Peyer's patch (tissue), 4 donors: Measurements from ENCODE around the gene CAMKK1. TPM values are rescaled to one million over a fixed set of nuclear protein-coding genes. Genes with fewer than 3 reads are reported as not detected.

ENCODE experiments used
- DNase-seq, 3 donors: peaks; one replicate each; pipeline ENCODE4 v3.0.0-alpha.2; 2017 to 2019
- H3K27ac ChIP-seq, 4 donors: fragments of 200-600 bp; sonication (generic); one replicate each; pipeline ENCODE4 v1.5.1; 2016 to 2019
- H3K27me3 ChIP-seq, 2 donors: fragments of 200-600 bp; sonication (generic); one replicate each; pipeline ENCODE4 v1.5.1; 2019
- H3K36me3 ChIP-seq, 3 donors: fragments of 200-600 bp; sonication (generic); one replicate each; pipeline ENCODE4 v1.5.1; 2016 to 2019
- H3K4me1 ChIP-seq, 4 donors: fragments of 200-600 bp; sonication (generic); one replicate each; pipeline ENCODE4 v1.5.1; 2016 to 2019
- H3K4me3 ChIP-seq, 4 donors: fragments of 200-600 bp; sonication (generic); 1 replicate in 3 of 4; 2 replicates in 1 of 4; pipeline ENCODE4 v1.5.1; 2016 to 2019; ENCODE audit warnings: mild to moderate bottlenecking in 1 of 4
- H3K9me3 ChIP-seq, 4 donors: fragments of 200-600 bp; sonication (generic); one replicate each; pipeline ENCODE4 v1.5.1; 2016 to 2019; ENCODE audit warnings: mild to moderate bottlenecking in 1 of 4
- CTCF ChIP-seq, 6 experiments: fragments of 450-650 bp in 4 of 6; fragments of 200-600 bp in 2 of 6; sonication (generic) in 1 of 6; IDR thresholded peaks; one replicate each; pipeline ENCODE4 v1.5.1; 2017 to 2019; ENCODE audit warnings: antibody characterized with exemption in 6 of 6, mild to moderate bottlenecking in 3 of 6, moderate library complexity in 1 of 6
- POLR2A ChIP-seq, 2 donors: fragments of 450-650 bp; IDR thresholded peaks; one replicate each; pipeline ENCODE4 v1.5.1; 2017; ENCODE audit warnings: antibody characterized with exemption in 2 of 2, mild to moderate bottlenecking in 2 of 2, moderate library complexity in 2 of 2
- total RNA-seq, 4 donors: library from RNA; depleted of rRNA; stranded (reverse); fragments of >200 nt; gene quantifications; one replicate each; pipeline ENCODE4 v1.1.0, GENCODE V29; 2016

CAMKK1 gene
- total RNA-seq, 4 donors from 2014 or later = 2.5 to 13.2 (median 4.6) TPM

- H3K27me3 ChIP-seq = no peaks in the 10 kb centered on the region
- no peak for TF ChIP-seq POLR2A (IDR thresholded peaks at IDR 0.05)
- no peak for TF ChIP-seq CTCF (IDR thresholded peaks at IDR 0.05)
- no peaks in the 10 kb centered on the region for H3K9me3 ChIP-seq
- H3K36me3 ChIP-seq = no peaks in the 10 kb centered on the region
- peaks cover 0 to 27% (median 3%) of the 10 kb centered on the region in 4 donors for H3K4me1 ChIP-seq
- peak overlapping the region in 3 of 4 donors; percentile 40 to 78 (median 74) for H3K27ac ChIP-seq
- H3K4me3 ChIP-seq = no peak overlapping the region
- DNase-seq = no peak
Observed at GRCh38 chr17:3910420-3911270, 17.8 kb upstream of the CAMKK1 start.

GRCh38 chr17:3909257-3909656, 16.4 kb upstream of the CAMKK1 start:
- Histone ChIP-seq H3K4me3 (no peak overlapping the region), H3K9me3 (no peaks in the 10 kb centered on the region), H3K4me1 (peaks cover 0 to 23% (median 3%) of the 10 kb centered on the region in 4 donors), H3K27ac (no peak overlapping the region), H3K36me3 (no peaks in the 10 kb centered on the region), H3K27me3 (no peaks in the 10 kb centered on the region)
- no peak for TF ChIP-seq CTCF (IDR thresholded peaks at IDR 0.05)
- no peak for TF ChIP-seq POLR2A (IDR thresholded peaks at IDR 0.05)
- DNase-seq = no peak

- no peaks in the 10 kb centered on the region for H3K36me3 ChIP-seq
- no peaks in the 10 kb centered on the region for H3K9me3 ChIP-seq
Observed at GRCh38 chr17:3907483-3908216, 14.8 kb upstream of the CAMKK1 start.

GRCh38 chr17:3906881-3907280, 14.0 kb upstream of the CAMKK1 start:
- Histone ChIP-seq H3K4me3 (no peak overlapping the region), H3K4me1 (peaks cover 0 to 14% (median 2%) of the 10 kb centered on the region in 4 donors), H3K36me3 (no peaks in the 10 kb centered on the region), H3K27me3 (no peaks in the 10 kb centered on the region), H3K27ac (no peak overlapping the region), H3K9me3 (no peaks in the 10 kb centered on the region)
- TF ChIP-seq POLR2A (IDR thresholded peaks at IDR 0.05) = no peak
- no peak for TF ChIP-seq CTCF (IDR thresholded peaks at IDR 0.05)
- no peak for DNase-seq

More at GRCh38 chr17:3907483-3908216, 14.8 kb upstream of the CAMKK1 start:
- Histone ChIP-seq H3K27me3 (no peaks in the 10 kb centered on the region), H3K27ac (no peak overlapping the region), H3K4me1 (peaks cover 0 to 15% (median 3%) of the 10 kb centered on the region in 4 donors), H3K4me3 (no peak overlapping the region)
- no peak for DNase-seq
- TF ChIP-seq CTCF (IDR thresholded peaks at IDR 0.05) (peak in 5 of 6 experiments; percentile 12 to 65 (median 57)), POLR2A (IDR thresholded peaks at IDR 0.05) (no peak)

- TF ChIP-seq CTCF (IDR thresholded peaks at IDR 0.05) (no peak), POLR2A (IDR thresholded peaks at IDR 0.05) (no peak)
- Histone ChIP-seq H3K4me3 (peak overlapping the region in 1 of 4 donors; percentile 7), H3K27ac (peak overlapping the region in 1 of 4 donors; percentile 59)
Observed at GRCh38 chr17:3905017-3905520, 12.2 kb upstream of the CAMKK1 start.

More at GRCh38 chr17:3905017-3905520, 12.2 kb upstream of the CAMKK1 start:
- no peaks in the 10 kb centered on the region for H3K27me3 ChIP-seq
- peaks cover 0 to 6% (median 0%) of the 10 kb centered on the region in 4 donors for H3K4me1 ChIP-seq
- H3K36me3 ChIP-seq = no peaks in the 10 kb centered on the region
- DNase-seq = peak in 2 of 3 donors; percentile 56 to 80
- no peaks in the 10 kb centered on the region for H3K9me3 ChIP-seq
